K562 (cell line): ENCODE results near the gene HLA-DOA. TPM values are rescaled to one million over a fixed set of nuclear protein-coding genes. Genes with fewer than 3 reads are reported as not detected.

Source experiments
- ATAC-seq: fragments of 200-7000 bp; cut with Tn5 transposase; 3 replicates; pipeline ENCODE4 v1.9.1; 2020; ENCODE audit warnings: moderate library complexity
- BruUV-seq: library from RNA; stranded (reverse); fragments of 400-500 nt; replicated peaks from 2 replicates; lab custom pipeline; 2021; lab: Mats Ljungman, UMichigan
- CTCF ChIA-PET: fragments of 300-600 bp; formaldehyde crosslinking; extraction: SDS; loops from one replicate; lab custom pipeline; 2021; ENCODE audit warnings: low intra/inter-chr PET ratio; lab: Yijun Ruan, JAX
- POLR2A ChIA-PET: fragments of 300-600, 350-650 bp; sonication (Branson Sonifier 250); formaldehyde crosslinking; extraction: SDS; loops from one replicate; lab custom pipeline; 2021; ENCODE audit warnings: antibody characterized with exemption, inconsistent platforms; lab: Yijun Ruan, JAX
- DNase-seq, 4 experiments: peaks; one replicate each; pipeline versions ENCODE4 v3.0.0 to v3.0.0-alpha.2; 2011 to 2018; ENCODE audit warnings: low spot score in 3 of 4, mixed read lengths in 3 of 4; ENCODE audit errors: extremely low read depth in 1 of 4
- FAIRE-seq: peaks from 2 replicates; lab custom pipeline; 2011; peaks lifted over from hg19 to GRCh38; lab: Jason Lieb, UNC
- H2AFZ ChIP-seq: 2 replicates; pipeline ENCODE4 v1.6.0; 2011; ENCODE audit warnings: low read depth, low read length, control low read depth, inconsistent platforms
- H3K27ac ChIP-seq: fragments of 200-600 bp; 3 replicates; pipeline ENCODE4 v1.8.0; 2011; ENCODE audit warnings: low read depth, mild to moderate bottlenecking, control low read depth, inconsistent platforms, low read length, moderate library complexity, mixed read lengths; ENCODE audit errors: extremely low read depth
- H3K27me3 ChIP-seq, 2 experiments: fragments of 300-600 bp in 1 of 2; 2 replicates in 1 of 2; 3 replicates in 1 of 2; pipeline versions ENCODE4 v1.6.0 to v1.8.0; 2011; ENCODE audit warnings: inconsistent platforms in 2 of 2, low read length in 2 of 2, mild to moderate bottlenecking in 1 of 2, mixed read lengths in 1 of 2, moderate library complexity in 1 of 2; ENCODE audit not compliant: control insufficient read depth in 2 of 2, insufficient read depth in 2 of 2
- H3K36me3 ChIP-seq: fragments of 300-600 bp; 3 replicates; pipeline ENCODE4 v1.8.0; 2011; ENCODE audit warnings: mild to moderate bottlenecking, low read length, inconsistent platforms; ENCODE audit not compliant: control insufficient read depth, insufficient read depth
- H3K4me1 ChIP-seq, 2 experiments: fragments of 200-600 bp in 1 of 2; replicated peaks in 1 of 2; 2 replicates in 1 of 2; 3 replicates in 1 of 2; pipeline versions ENCODE4 v1.5.1 to v1.8.0; 2011; ENCODE audit warnings: inconsistent platforms in 2 of 2, low read length in 2 of 2, mild to moderate bottlenecking in 1 of 2, mixed read lengths in 1 of 2, moderate library complexity in 1 of 2; ENCODE audit not compliant: control insufficient read depth in 2 of 2, insufficient read depth in 2 of 2
- H3K4me2 ChIP-seq: 2 replicates; pipeline ENCODE4 v1.6.1; 2011; ENCODE audit warnings: low read length, control low read depth, inconsistent platforms, mixed read lengths; ENCODE audit not compliant: insufficient read depth
- H3K4me3 ChIP-seq: fragments of 200-600 bp; sonication (generic), shearing (Covaris generic); 2 replicates; pipeline ENCODE4 v1.5.1; 2016; ENCODE audit warnings: control low read depth, inconsistent platforms
- H3K79me2 ChIP-seq: fragments of 200-600 bp; 3 replicates; pipeline ENCODE4 v1.8.0; 2011; ENCODE audit warnings: low read length, inconsistent platforms; ENCODE audit not compliant: control insufficient read depth, insufficient read depth
- H3K9ac ChIP-seq, 2 experiments: 2 replicates each; pipeline versions ENCODE4 v1.6.0 to v1.6.1; 2011; ENCODE audit warnings: low read depth in 2 of 2, low read length in 2 of 2, control low read depth in 1 of 2, inconsistent platforms in 1 of 2, mild to moderate bottlenecking in 1 of 2, mixed read lengths in 1 of 2; ENCODE audit not compliant: insufficient read depth in 1 of 2
- H3K9me1 ChIP-seq: one replicate; pipeline ENCODE4 v1.6.0; 2011; ENCODE audit warnings: inconsistent platforms, mild to moderate bottlenecking, low read length, moderate library complexity; ENCODE audit not compliant: control insufficient read depth, insufficient read depth
- H3K9me3 ChIP-seq: replicated peaks from 2 replicates; pipeline ENCODE4 v1.5.1; 2011; ENCODE audit warnings: low read depth, low read length, inconsistent platforms; ENCODE audit not compliant: control insufficient read depth, insufficient read depth
- H4K20me1 ChIP-seq: replicated peaks from 2 replicates; pipeline ENCODE4 v1.6.1; 2011; ENCODE audit warnings: low read length, inconsistent platforms, mixed read lengths; ENCODE audit not compliant: control insufficient read depth, insufficient read depth
- ARID1B ChIP-seq: fragments of 450-650 bp; IDR thresholded peaks from 2 replicates; pipeline ENCODE4 v1.6.1; 2016; ENCODE audit warnings: antibody characterized with exemption, mild to moderate bottlenecking, inconsistent platforms
- CEBPG ChIP-seq, 3 experiments: fragments of 200-800 bp in 1 of 3; sonication (Bioruptor generic) in 1 of 3; sonication (generic) in 1 of 3; formaldehyde crosslinking in 1 of 3; IDR thresholded peaks in 2 of 3; conservative IDR thresholded peaks in 1 of 3; 2 replicates each; pipeline versions ENCODE4 v1.6.1 to v1.8.0; 2016 to 2022; ENCODE audit warnings: missing compliant biosample characterization in 2 of 3, missing genetic modification characterization in 2 of 3, mild to moderate bottlenecking in 1 of 3, missing genetic modification reagents in 1 of 3
- CREB1 ChIP-seq, 2 experiments: sonication (generic) in 1 of 2; formaldehyde crosslinking in 1 of 2; IDR thresholded peaks; 2 replicates each; pipeline versions ENCODE4 v1.6.1 to v1.8.0; 2012 to 2022; ENCODE audit warnings: inconsistent platforms in 1 of 2, mild to moderate bottlenecking in 1 of 2, missing genetic modification reagents in 1 of 2, moderate library complexity in 1 of 2
- ESRRB ChIP-seq: fragments of 250-450 bp; sonication (Bioruptor Pico); IDR thresholded peaks from 2 replicates; pipeline ENCODE4 v1.5.0; 2020; ENCODE audit warnings: mild to moderate bottlenecking, moderate library complexity, borderline replicate concordance
- FOS ChIP-seq: IDR thresholded peaks from 3 replicates; pipeline ENCODE4 v1.6.1; 2011; ENCODE audit not compliant: insufficient read length; ENCODE audit errors: extremely low read depth
- GABPB2 ChIP-seq: fragments of 250-450 bp; sonication (Bioruptor Pico); conservative IDR thresholded peaks from 2 replicates; pipeline ENCODE4 v1.5.1; 2021; ENCODE audit warnings: mild to moderate bottlenecking
- HSF4 ChIP-seq: fragments of 250-450 bp; sonication (Bioruptor Pico); IDR thresholded peaks from 2 replicates; pipeline ENCODE4 v2.1.2; 2022; ENCODE audit warnings: mild to moderate bottlenecking, moderate library complexity, borderline replicate concordance
- IRF2 ChIP-seq: sonication (generic); formaldehyde crosslinking; IDR thresholded peaks from 2 replicates; pipeline ENCODE4 v1.8.1; 2022; ENCODE audit warnings: mild to moderate bottlenecking, missing genetic modification reagents
- JUND ChIP-seq, 2 experiments: IDR thresholded peaks; 2 replicates in 1 of 2; 3 replicates in 1 of 2; pipeline ENCODE4 v1.6.1; 2011; ENCODE audit warnings: borderline replicate concordance in 2 of 2, low read depth in 2 of 2, low read length in 2 of 2, improper control_type of control experiment in 1 of 2, missing biosample characterization in 1 of 2, missing genetic modification characterization in 1 of 2, missing genetic modification reagents in 1 of 2
- KDM4B ChIP-seq, 2 experiments: fragments of 450-650 bp in 1 of 2; sonication (generic) in 1 of 2; IDR thresholded peaks; 2 replicates each; pipeline ENCODE4 v1.6.1; 2016 to 2017; ENCODE audit warnings: borderline replicate concordance in 2 of 2, antibody characterized with exemption in 1 of 2, low read depth in 1 of 2, mild to moderate bottlenecking in 1 of 2
- KLF16 ChIP-seq: IDR thresholded peaks from 2 replicates; pipeline ENCODE4 v1.6.1; 2016; ENCODE audit warnings: antibody characterized with exemption
- NCOA6 ChIP-seq: fragments of 450-650 bp; IDR thresholded peaks from 2 replicates; pipeline ENCODE4 v1.6.1; 2017; ENCODE audit warnings: mild to moderate bottlenecking
- NFE2 ChIP-seq: IDR thresholded peaks from 2 replicates; pipeline ENCODE4 v1.6.1; 2014; ENCODE audit warnings: antibody characterized with exemption, low read depth
- SREBF2 ChIP-seq: sonication (generic); formaldehyde crosslinking; IDR thresholded peaks from 2 replicates; pipeline ENCODE4 v1.4.0; 2020; ENCODE audit warnings: mild to moderate bottlenecking, missing genetic modification reagents
- TCF7 ChIP-seq: sonication (generic); IDR thresholded peaks from 2 replicates; pipeline ENCODE4 v1.6.1; 2016; ENCODE audit warnings: antibody characterized with exemption, borderline replicate concordance
- TEAD2 ChIP-seq: fragments of 450-650 bp; IDR thresholded peaks from 2 replicates; pipeline ENCODE4 v1.6.1; 2016; ENCODE audit warnings: missing genetic modification characterization, control low read depth, missing compliant biosample characterization
- TEAD4 ChIP-seq, 2 experiments: sonication (generic) in 1 of 2; formaldehyde crosslinking in 1 of 2; IDR thresholded peaks; 2 replicates each; pipeline versions ENCODE4 v1.6.1 to v1.8.0; 2012 to 2022; ENCODE audit warnings: borderline replicate concordance in 1 of 2, inconsistent platforms in 1 of 2, low read length in 1 of 2, mild to moderate bottlenecking in 1 of 2, missing genetic modification reagents in 1 of 2
- THRAP3 ChIP-seq: fragments of 450-650 bp; IDR thresholded peaks from 2 replicates; pipeline ENCODE4 v1.6.1; 2016; ENCODE audit warnings: mild to moderate bottlenecking, inconsistent platforms, borderline replicate concordance
- U2AF2 ChIP-seq: fragments of 200-400 bp; formaldehyde crosslinking; optimal IDR thresholded peaks from 2 replicates; pipeline ENCODE3; 2017; ENCODE audit warnings: low read depth, mild to moderate bottlenecking, low read length
- WHSC1 ChIP-seq: IDR thresholded peaks from one replicate; pipeline ENCODE4 v1.6.1; 2012; ENCODE audit warnings: low read length, control low read depth, inconsistent platforms
- ZBED1 ChIP-seq: IDR thresholded peaks from 2 replicates; pipeline ENCODE4 v1.6.1; 2014
- ZNF282 ChIP-seq: sonication (generic); formaldehyde crosslinking; IDR thresholded peaks from 2 replicates; pipeline ENCODE4 v1.8.1; 2023; ENCODE audit warnings: missing genetic modification reagents
- WGBS: fragments of 100-300 bp; shearing (Covaris generic); methylation state at CpG from one replicate; pipeline ENCODE4 v1.1.6; 2016; ENCODE audit warnings: low coverage, mixed read lengths; ENCODE audit not compliant: insufficient coverage; ENCODE audit errors: missing lambda C conversion rate; 5-methylcytosine and 5-hydroxymethylcytosine counted together
- in situ Hi-C: fragments of 300-500 bp; cut with MboI; formaldehyde crosslinking; loops from 4 replicates; pipeline ENCODE4 v1.15.0; 2018; ENCODE audit warnings: inconsistent platforms, mixed read lengths
- intact Hi-C: fragments of 100-400 bp; cut with micrococcal nuclease; formaldehyde crosslinking; loops from 2 replicates; pipeline ENCODE4 v1.14.2; 2022
- polyA plus RNA-seq, 8 experiments: library from polyadenylated mRNA; depleted of rRNA in 4 of 8; stranded (reverse) in 5 of 8; unstranded in 3 of 8; fragments of >200 nt; fragmentation: Nextera tagmentation in 2 of 8; fragmentation: Illumina TruSeq in 1 of 8; extraction: Ambion mirVana in 2 of 8; extraction: Trizol in 1 of 8; gene quantifications; 2 replicates each; pipeline versions ENCODE4 v1.2.1 to v1.2.3, GENCODE V29; 2011 to 2014; ENCODE audit warnings: inconsistent platforms in 1 of 8, missing spikeins in 1 of 8
- total RNA-seq, 7 experiments: library from RNA; depleted of rRNA in 6 of 7; stranded (reverse); fragments of >200 nt in 6 of 7; fragmentation: Illumina TruSeq in 2 of 7; extraction: Trizol in 2 of 7; gene quantifications; 2 replicates each; pipeline versions ENCODE4 v1.2.1 to v1.2.3, GENCODE V29; 2011 to 2021; ENCODE audit warnings: low replicate concordance in 1 of 7

Gene HLA-DOA
- total and polyA plus RNA-seq, 9 of the 15 experiments (the other 6 are each of a cell fraction or from before 2014, with no cell fraction given): 0.07 TPM; not detected in 8

DNA sequence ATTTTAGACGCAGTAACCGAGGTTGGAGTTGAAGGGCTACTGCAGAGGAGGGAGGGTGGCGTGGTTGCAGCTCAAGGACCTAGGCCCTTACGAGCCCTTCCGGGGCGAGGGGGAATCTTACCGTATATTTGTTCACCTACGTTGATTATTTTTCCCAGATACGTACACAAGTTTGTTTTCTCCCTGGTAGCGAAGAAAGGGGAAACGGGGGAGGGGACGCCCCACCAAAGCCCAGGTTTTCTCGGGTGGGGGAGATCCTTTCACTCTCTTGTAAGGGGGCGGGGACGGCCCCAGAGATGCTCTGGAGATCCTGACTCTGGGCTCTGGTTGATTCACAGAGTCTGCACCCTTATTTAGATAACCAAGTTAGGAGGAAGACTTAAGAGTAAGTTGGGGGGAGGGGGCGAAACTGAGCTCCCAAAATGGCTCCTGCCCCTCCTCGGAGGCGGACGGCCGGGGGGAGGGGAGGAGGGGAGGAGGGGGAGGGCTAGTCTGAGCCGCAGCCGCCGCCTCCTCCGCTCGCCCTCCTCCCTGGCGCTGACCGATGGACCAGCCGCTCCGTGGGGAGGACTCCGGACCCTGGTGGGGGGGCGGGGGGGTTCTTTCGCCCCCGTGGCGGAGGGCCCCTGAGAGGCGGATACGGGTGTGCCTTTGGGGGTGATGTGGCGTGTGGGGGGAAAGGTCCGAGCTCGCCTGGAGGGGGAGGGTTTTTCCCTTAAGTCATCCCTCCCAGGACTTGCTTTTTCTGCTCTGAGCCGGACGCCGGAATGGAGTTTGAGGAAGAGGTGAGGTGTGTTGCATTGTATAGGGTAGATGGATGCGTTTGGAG is 38.8 kb downstream of the HLA-DOA start:
- Histone ChIP-seq H3K27me3 (no peaks in the 10 kb centered on the region), H3K9me3 (no peaks in the 10 kb centered on the region), H3K9ac (peak overlapping the region; percentile 99 to 100), H3K4me1 (peaks cover 24 to 25% of the 10 kb centered on the region in 2 experiments), H3K79me2 (peaks cover 91% of the 10 kb centered on the region), H2AFZ (no peak overlapping the region), H3K36me3 (peaks cover 41% of the 10 kb centered on the region), H3K4me3 (peak overlapping the region; percentile 70), H3K9me1 (peaks cover 6% of the 10 kb centered on the region), H3K27ac (peak overlapping the region; percentile 99), H4K20me1 (peaks cover 35% of the 10 kb centered on the region), H3K4me2 (peak overlapping the region; percentile 94)
- FAIRE-seq (no peak), DNase-seq (peak; percentile 60 to 93 (median 76)), ATAC-seq (peak; percentile 37)
- ChIA-PET POLR2A (interaction anchor here (0.6 to 13.4 kb wide), 22 partner anchors 14 to 1149 kb away, joined by 3 to 384 read pairs (median 5); partner anchors contain the start of genes HLA-DMA, HSD17B8, PSMB8 and TAP2), CTCF (no interaction called here)
- intact Hi-C loops (loop anchor here (5.0 kb wide), 1 partner anchor 773 kb away; no protein-coding TSS in a partner anchor), in situ Hi-C loops (loop anchor here (25.0 kb wide), 1 partner anchor 1433 kb away; the partner anchor contains the start of genes ATP6V1G2, DDX39B, MCCD1 and NFKBIL1)
- WGBS: 1% methylated on average over 22 of the region's 43 CpGs
- BruUV-seq: no TSS peak
- no peak for TF ChIP-seq U2AF2
- no peak for TF ChIP-seq IRF2
- TF ChIP-seq ZBED1: peak; percentile 56
- TF ChIP-seq WHSC1: no peak
- TF ChIP-seq TEAD4 (IDR thresholded peaks at IDR 0.05; ENCODE audit: low read length): peak; percentile 9; the same call in 1 of the 2 replicates
- no peak for TF ChIP-seq TEAD4 (CRISPR knock-in tag; IDR thresholded peaks at IDR 0.05; ENCODE audit: borderline replicate concordance)
- TF ChIP-seq JUND (IDR thresholded peaks at IDR 0.05; ENCODE audit: borderline replicate concordance, low read depth, low read length): no peak; the same call in 1 of the 2 replicates
- no peak; the same call in 2 of the 3 replicates for TF ChIP-seq JUND (tag; IDR thresholded peaks at IDR 0.05; ENCODE audit: borderline replicate concordance, low read depth, low read length)
- TF ChIP-seq KLF16: no peak
- TF ChIP-seq CREB1 (IDR thresholded peaks at IDR 0.05): no peak; the same call in 1 of the 2 replicates
- no peak for TF ChIP-seq CREB1 (CRISPR knock-in tag; IDR thresholded peaks at IDR 0.05)
- TF ChIP-seq ZNF282: no peak
- no peak; the same call in 1 of the 2 replicates for TF ChIP-seq ARID1B
- no peak for TF ChIP-seq TEAD2 (tag)
- no peak for TF ChIP-seq HSF4 (CRISPR knock-in tag)
- peak; percentile 5; the same call in 1 of the 2 replicates for TF ChIP-seq NFE2
- no peak for TF ChIP-seq NCOA6
- TF ChIP-seq GABPB2 (CRISPR knock-in tag): no peak
- TF ChIP-seq TCF7: no peak; the same call in 1 of the 2 replicates
- no peak for TF ChIP-seq ESRRB (CRISPR knock-in tag)
- no peak for TF ChIP-seq CEBPG (CRISPR knock-in tag; IDR thresholded peaks at IDR 0.05)
- TF ChIP-seq CEBPG (tag; conservative IDR thresholded peaks at IDR 0.05 in 1 of 2, IDR thresholded peaks at IDR 0.05 in 1 of 2): no peak
- TF ChIP-seq FOS: no peak
- TF ChIP-seq KDM4B (IDR thresholded peaks at IDR 0.05; ENCODE audit: borderline replicate concordance in 2 of 2, low read depth in 1 of 2): peak in 1 of 2 experiments; percentile 43; a peak in 1 of 4 replicates
- 0 out of 2 replicates have a peak, but pooled peaks have one; percentile 18 for TF ChIP-seq THRAP3
- no peak for TF ChIP-seq SREBF2 (CRISPR knock-in tag)
